Activated T-helper 2 cell treated with anti-CD3 and anti-CD28 coated beads, Interferon-gamma antibody, Interleukin-2, Interleukin-4, amounts not matched to agents 10 μg/mL and 5 μg/mL and 100 μg/mL, durations not matched to agents 14 hours and 24 hours and 36 hours (primary cell): ENCODE measurements around the gene CDKN2B. TPM values are rescaled to one million over a fixed set of nuclear protein-coding genes. Genes with fewer than 3 reads are reported as not detected.

Experiments used
- DNase-seq: peaks from one replicate; pipeline ENCODE4 v3.0.0; 2021; ENCODE audit warnings: low spot score
- H3K27ac Mint-ChIP-seq: one replicate; pipeline ENCODE4 v1.8.0; 2021; ENCODE audit warnings: mixed read lengths
- H3K27me3 Mint-ChIP-seq: one replicate; pipeline ENCODE4 v1.8.0; 2021; ENCODE audit warnings: low read depth, mixed read lengths
- H3K36me3 Mint-ChIP-seq: one replicate; pipeline ENCODE4 v1.8.0; 2021; ENCODE audit warnings: low read depth, mixed read lengths
- H3K4me1 Mint-ChIP-seq: one replicate; pipeline ENCODE4 v1.8.0; 2021; ENCODE audit warnings: low read depth, mixed read lengths
- H3K4me3 Mint-ChIP-seq: one replicate; pipeline ENCODE4 v1.8.0; 2021; ENCODE audit warnings: low read depth, mild to moderate bottlenecking, moderate library complexity, mixed read lengths
- H3K9me3 Mint-ChIP-seq: one replicate; pipeline ENCODE4 v1.8.0; 2021; ENCODE audit warnings: mixed read lengths
- intact Hi-C: fragments of 100-400 bp; cut with micrococcal nuclease; formaldehyde crosslinking; loops from one replicate; pipeline ENCODE4 v1.15.1; 2023
- total RNA-seq: library from RNA; stranded (reverse); gene quantifications from 2 replicates; pipeline ENCODE4 v1.2.3, GENCODE V29; 2022

Gene CDKN2B
- total RNA-seq, 1 donor from 2014 or later, result 0.62 TPM

DNA sequence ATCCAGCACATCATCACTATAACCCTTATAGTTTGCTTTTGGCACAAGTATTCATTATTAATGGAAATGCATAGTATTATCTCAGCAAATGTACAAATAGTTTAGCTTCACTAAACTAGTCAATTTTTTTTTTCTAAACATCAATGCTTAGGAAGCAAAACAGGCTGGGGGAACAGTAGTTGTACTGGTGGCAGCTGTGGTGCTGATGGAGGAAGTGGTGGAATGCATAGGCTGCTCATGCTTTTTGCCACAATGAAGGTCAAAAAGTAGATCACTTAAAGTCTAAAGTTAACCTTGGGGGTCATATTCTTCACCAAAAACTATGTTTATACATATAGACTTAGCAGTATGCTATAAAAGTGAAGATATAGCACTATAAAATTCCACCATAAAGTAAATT is 36.3 kb upstream of the CDKN2B start:
- H3K4me3 Mint-ChIP-seq, result no peak overlapping the region
- no peak for DNase-seq
- no peaks in the 10 kb centered on the region for H3K36me3 Mint-ChIP-seq
- H3K27ac Mint-ChIP-seq, result no peak overlapping the region
- peaks cover 37% of the 10 kb centered on the region for H3K4me1 Mint-ChIP-seq
- intact Hi-C loops, result no loop called here
- H3K27me3 Mint-ChIP-seq, result peaks cover 45% of the 10 kb centered on the region
- no peaks in the 10 kb centered on the region for H3K9me3 Mint-ChIP-seq

DNA sequence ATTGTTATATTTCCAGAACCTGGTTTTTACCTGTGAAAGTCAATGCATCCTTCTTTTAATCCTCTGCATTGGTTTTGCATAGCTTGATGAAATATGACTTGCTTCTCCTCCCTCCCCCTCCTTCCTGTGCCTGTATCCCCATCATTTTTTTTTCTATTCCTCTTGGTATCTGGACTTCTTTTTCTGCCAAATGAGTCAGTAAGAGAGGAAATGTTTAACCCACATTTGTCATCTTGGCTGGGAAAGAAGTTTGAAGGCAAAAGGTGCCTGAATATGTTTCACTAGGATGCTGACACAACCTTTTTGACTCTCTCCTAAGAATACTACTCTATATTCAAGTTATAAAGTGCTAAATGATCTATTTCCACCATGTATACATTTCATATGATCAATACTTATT is 35.5 kb upstream of the CDKN2B start:
- no peaks in the 10 kb centered on the region for H3K9me3 Mint-ChIP-seq
- H3K4me3 Mint-ChIP-seq, result no peak overlapping the region
- H3K27me3 Mint-ChIP-seq, result peaks cover 52% of the 10 kb centered on the region
- peaks cover 38% of the 10 kb centered on the region for H3K4me1 Mint-ChIP-seq
- no peak overlapping the region for H3K27ac Mint-ChIP-seq
- intact Hi-C loops, result no loop called here
- no peaks in the 10 kb centered on the region for H3K36me3 Mint-ChIP-seq
- no peak for DNase-seq

DNA sequence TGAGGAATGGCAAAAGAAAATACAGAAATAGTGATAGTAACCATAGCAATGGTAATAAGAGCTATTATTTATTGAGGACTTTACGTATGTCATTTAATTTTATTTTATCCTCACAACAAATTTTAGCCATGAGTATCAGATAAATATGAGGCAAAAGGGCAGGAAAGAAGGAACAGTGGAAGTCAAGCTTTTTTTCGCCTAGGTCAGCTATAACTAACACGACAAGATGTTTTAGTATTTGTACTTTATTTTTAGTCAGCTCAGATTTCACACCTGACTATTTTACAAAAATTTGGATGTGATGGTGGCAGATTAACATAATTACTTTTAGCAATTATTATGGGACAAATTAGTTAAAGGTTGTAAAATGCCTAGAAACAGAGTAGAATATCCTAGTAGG is 34.8 kb upstream of the CDKN2B start:
- Mint-ChIP-seq H3K36me3 (no peaks in the 10 kb centered on the region), H3K4me3 (no peak overlapping the region), H3K9me3 (no peaks in the 10 kb centered on the region), H3K27me3 (peaks cover 53% of the 10 kb centered on the region), H3K4me1 (peaks cover 35% of the 10 kb centered on the region), H3K27ac (no peak overlapping the region)
- DNase-seq, result no peak
- intact Hi-C loops, result no loop called here

DNA sequence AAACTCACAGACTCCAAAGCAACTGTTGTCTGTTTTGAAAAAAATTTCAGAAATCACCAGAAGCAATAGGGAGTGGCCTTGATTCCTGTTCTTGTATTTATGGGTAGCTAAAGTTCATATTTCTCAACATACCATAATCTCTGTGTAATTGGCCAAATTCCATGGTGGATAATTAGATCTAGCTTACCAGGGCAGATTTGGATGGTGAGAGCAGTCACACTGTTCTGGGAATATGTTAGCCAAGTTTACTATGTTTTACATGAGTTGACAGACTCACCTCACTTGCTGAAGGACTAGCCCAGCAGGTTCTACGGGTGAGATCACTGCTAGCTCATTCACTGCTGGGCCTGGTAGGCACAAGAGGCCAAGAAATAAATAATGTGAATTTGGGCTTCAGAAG is 32.7 kb upstream of the CDKN2B start:
- Mint-ChIP-seq H3K4me1 (peaks cover 44% of the 10 kb centered on the region), H3K36me3 (peaks cover 2% of the 10 kb centered on the region)
- intact Hi-C loops, result loop anchor here (1.0 to 2.0 kb wide), 4 partner anchors 11 to 77 kb away; no protein-coding TSS in a partner anchor

DNA sequence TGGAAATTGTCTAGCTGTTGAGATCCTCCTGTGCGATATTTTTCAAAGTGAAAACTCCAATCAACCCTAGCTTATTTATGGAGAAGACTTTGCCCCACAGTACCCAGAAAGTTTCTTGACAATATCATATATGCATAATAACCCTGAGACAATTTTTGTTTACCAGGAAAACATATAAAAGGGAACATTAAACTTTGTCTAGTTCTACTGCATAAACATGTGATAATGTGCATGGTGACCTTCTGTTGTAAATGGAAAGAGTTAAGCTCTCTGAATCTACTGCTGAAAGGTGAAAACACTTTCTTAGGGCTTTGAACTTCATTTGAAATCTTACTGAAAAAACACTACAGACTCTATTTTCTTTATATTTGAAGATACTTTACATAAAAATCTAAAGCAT is 32.2 kb upstream of the CDKN2B start:
- Mint-ChIP-seq H3K4me1 (peaks cover 40% of the 10 kb centered on the region), H3K36me3 (peaks cover 3% of the 10 kb centered on the region), H3K27ac (no peak overlapping the region), H3K27me3 (peaks cover 38% of the 10 kb centered on the region), H3K9me3 (no peaks in the 10 kb centered on the region), H3K4me3 (no peak overlapping the region)
- intact Hi-C loops, result loop anchor here (1.0 to 2.0 kb wide), 4 partner anchors 11 to 77 kb away; no protein-coding TSS in a partner anchor
- no peak for DNase-seq

More for the DNA sequence above, 32.7 kb upstream of the CDKN2B start:
- no peaks in the 10 kb centered on the region for H3K9me3 Mint-ChIP-seq
- peaks cover 42% of the 10 kb centered on the region for H3K27me3 Mint-ChIP-seq
- no peak overlapping the region for H3K27ac Mint-ChIP-seq
- H3K4me3 Mint-ChIP-seq, result no peak overlapping the region
- DNase-seq, result no peak

DNA sequence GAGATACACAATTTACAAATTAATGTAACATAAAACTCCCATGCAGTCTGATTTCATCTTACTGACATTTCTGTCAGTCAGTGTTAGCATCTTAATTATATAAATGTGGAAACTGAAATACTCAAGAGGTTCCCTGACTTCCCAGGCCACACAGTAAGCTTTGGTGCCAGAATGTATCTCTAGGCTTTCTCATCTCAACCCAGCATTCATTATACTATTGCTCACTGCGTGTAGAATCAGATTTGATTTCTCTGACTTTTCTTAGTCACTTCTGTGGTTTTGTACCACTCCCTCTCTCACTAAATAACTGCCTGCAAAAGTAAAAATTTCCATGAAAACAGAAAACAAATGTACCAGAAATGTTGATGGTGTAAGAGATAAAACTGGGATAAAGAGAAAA is 31.7 kb upstream of the CDKN2B start:
- Mint-ChIP-seq H3K9me3 (no peaks in the 10 kb centered on the region), H3K27ac (peak overlapping the region; percentile 68), H3K4me1 (peaks cover 43% of the 10 kb centered on the region), H3K4me3 (no peak overlapping the region), H3K36me3 (peaks cover 3% of the 10 kb centered on the region), H3K27me3 (peaks cover 33% of the 10 kb centered on the region)
- no peak for DNase-seq
- intact Hi-C loops, result loop anchor here (1.0 to 2.0 kb wide), 4 partner anchors 12 to 78 kb away; no protein-coding TSS in a partner anchor

GRCh38 chr9:22039258-22039657 is 30.2 kb upstream of the CDKN2B start:
- DNase-seq, result no peak
- no peak overlapping the region for H3K4me3 Mint-ChIP-seq
- H3K27ac Mint-ChIP-seq, result no peak overlapping the region
- H3K4me1 Mint-ChIP-seq, result peaks cover 44% of the 10 kb centered on the region
- peaks cover 26% of the 10 kb centered on the region for H3K27me3 Mint-ChIP-seq
- intact Hi-C loops, result loop anchor here (2.0 to 5.0 kb wide), 2 partner anchors 30 to 42 kb away; partner anchors contain the start of gene CDKN2B
- H3K36me3 Mint-ChIP-seq, result peaks cover 6% of the 10 kb centered on the region
- H3K9me3 Mint-ChIP-seq, result no peaks in the 10 kb centered on the region

DNA sequence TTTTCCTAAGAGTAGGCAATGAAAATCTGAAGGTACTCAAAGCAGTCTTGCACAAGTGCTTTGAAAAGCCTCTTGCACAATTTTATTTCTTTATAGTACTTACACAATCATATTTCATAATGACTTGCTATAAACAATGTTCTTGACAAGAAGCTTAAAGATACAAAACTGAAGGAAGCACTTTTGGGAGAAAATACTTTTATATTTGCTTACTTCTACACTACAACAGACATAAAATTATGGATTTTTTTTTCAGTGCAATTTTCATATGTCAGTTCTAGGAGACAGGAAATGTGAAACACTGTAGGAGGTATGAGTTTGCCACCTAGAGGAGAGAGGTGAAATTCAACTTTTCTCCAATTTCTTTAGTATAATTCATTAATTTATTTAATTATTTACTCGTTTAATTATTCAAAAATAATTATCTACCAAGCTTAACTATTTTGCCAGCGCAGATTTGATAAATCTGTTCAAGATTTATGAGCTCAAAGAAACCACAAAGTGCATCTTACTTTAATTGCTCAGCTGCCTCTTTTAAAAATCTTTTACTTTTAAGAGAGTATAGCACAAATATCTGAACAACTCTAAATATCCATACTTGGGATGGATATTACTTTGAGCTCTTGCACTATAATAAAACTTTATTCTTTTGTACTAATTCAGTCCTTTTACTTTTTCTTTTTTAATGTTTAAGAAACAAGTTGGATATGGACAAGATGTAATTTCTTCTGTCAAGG is 29.0 kb upstream of the CDKN2B start:
- Mint-ChIP-seq H3K4me3 (no peak overlapping the region), H3K4me1 (peaks cover 46% of the 10 kb centered on the region), H3K36me3 (peaks cover 6% of the 10 kb centered on the region), H3K9me3 (no peaks in the 10 kb centered on the region), H3K27ac (no peak overlapping the region), H3K27me3 (peaks cover 26% of the 10 kb centered on the region)
- intact Hi-C loops, result loop anchor here (1.0 to 5.0 kb wide), 4 partner anchors 29 to 225 kb away; partner anchors contain the start of gene CDKN2B
- DNase-seq, result no peak

DNA sequence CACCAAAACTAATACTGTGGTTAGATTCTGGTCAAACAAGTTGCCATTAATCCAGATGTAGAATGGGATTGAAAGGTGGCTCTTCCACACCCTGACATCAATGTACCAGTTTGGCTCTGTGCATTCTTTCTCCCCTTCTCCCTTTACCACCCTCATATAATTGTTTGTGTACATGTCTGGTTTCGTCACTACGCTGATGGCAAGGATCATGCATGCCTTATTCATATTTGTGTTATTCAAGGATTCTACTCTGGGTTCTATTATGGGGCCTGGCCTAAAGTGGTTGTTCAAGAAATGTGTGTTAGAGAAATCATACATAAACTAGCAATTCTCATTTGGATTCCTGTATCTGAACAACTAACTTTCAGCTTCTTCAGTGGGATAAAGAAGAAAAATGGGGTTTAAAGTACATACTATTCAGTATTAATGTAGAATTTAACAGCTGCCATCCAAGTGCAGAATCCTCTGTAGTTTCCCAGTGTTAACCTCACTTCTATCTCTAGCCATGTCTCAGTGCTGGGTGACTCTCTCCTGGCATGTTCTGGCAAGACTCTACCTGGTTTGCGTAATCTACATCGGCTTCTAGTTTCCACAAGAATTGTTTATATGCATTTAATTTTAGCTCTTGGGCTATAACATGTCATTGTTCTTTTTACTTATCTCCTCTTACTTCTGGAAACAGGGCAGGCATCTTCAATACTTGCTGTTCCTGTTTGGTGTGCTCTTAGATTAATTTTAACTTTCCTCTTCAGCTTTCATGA is 27.9 kb upstream of the CDKN2B start:
- H3K27ac Mint-ChIP-seq, result no peak overlapping the region
- peaks cover 48% of the 10 kb centered on the region for H3K4me1 Mint-ChIP-seq
- DNase-seq, result no peak
- H3K4me3 Mint-ChIP-seq, result no peak overlapping the region
- peaks cover 22% of the 10 kb centered on the region for H3K27me3 Mint-ChIP-seq
- intact Hi-C loops, result loop anchor here (2.0 to 5.0 kb wide), 2 partner anchors 40 to 62 kb away; no protein-coding TSS in a partner anchor
- peaks cover 6% of the 10 kb centered on the region for H3K36me3 Mint-ChIP-seq
- H3K9me3 Mint-ChIP-seq, result no peaks in the 10 kb centered on the region

GRCh38 chr9:22035591-22036011 is 26.5 kb upstream of the CDKN2B start:
- Mint-ChIP-seq H3K27ac (peak overlapping the region; percentile 71), H3K36me3 (peaks cover 6% of the 10 kb centered on the region), H3K4me1 (peaks cover 38% of the 10 kb centered on the region), H3K4me3 (no peak overlapping the region), H3K27me3 (peaks cover 17% of the 10 kb centered on the region), H3K9me3 (no peaks in the 10 kb centered on the region)
- DNase-seq, result no peak
- intact Hi-C loops, result loop anchor here (1.0 to 5.0 kb wide), 4 partner anchors 17 to 61 kb away; no protein-coding TSS in a partner anchor

DNA sequence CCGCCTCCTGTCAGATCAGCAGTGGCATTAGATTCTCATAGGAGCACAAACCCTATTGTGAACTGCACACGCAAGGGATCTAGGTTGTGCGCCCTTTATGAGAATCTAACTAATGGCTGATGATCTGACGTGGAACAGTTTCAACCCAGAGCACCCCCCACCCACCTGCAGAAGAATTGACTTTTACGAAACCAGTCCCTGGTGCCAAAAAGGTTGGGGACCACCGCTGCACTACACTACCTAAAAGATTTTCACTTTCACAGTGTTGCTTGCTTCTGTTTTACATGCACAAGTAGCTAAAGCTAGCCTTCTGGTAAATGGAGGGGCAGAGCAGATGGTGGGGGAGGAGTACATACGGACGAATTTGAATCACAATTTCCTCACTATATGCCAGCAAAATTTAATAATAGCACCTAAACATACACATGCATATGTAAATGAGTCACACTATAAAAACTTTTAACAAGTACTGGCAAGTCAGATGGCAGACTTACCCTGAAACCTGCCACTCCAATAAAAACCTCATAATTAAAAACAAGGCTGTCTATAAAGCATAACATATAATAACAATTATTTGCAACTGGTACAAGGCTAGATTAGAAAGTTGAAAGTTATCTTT is 24.0 kb upstream of the CDKN2B start:
- Mint-ChIP-seq H3K27me3 (peaks cover 6% of the 10 kb centered on the region), H3K27ac (no peak overlapping the region), H3K36me3 (peaks cover 6% of the 10 kb centered on the region), H3K4me3 (no peak overlapping the region), H3K9me3 (no peaks in the 10 kb centered on the region), H3K4me1 (peaks cover 49% of the 10 kb centered on the region)
- intact Hi-C loops, result loop anchor here (5.0 kb wide), 1 partner anchor 209 kb away; no protein-coding TSS in a partner anchor
- DNase-seq, result no peak

DNA sequence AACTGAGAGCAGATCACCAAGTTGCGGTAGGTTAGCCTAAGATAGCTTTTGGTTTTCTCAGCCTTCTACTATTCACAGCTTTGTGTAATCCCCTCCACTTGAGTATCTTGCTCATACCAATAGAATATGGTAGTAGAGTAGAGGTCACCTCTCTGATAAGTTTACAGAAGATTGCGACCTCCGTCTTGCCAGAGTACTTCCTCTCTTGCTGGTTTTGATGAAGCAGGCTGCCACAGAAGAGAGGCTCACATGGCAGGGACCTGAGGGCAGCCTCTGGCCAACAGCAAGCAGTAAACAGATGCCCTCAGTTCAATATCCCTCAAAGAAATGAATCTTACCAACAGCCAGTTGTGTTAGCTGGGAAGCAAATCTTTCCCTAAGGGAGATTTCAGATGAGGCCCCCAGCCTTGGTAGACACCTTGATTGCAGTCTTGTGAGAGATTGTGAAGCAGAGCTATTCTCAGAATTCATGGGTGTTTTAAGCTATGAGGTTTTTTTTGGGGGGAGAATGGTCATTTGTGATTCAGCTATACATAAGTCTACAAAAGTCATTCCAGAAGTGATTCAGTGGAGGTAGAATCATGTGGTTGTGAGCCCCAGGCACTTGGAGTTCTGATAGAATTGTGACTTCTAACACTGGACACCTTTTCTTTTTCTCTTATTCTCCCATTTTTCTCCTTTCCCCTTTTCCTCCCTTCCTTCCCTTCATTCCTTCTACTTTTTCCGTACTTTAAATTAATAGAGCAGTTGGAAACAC is 22.7 kb upstream of the CDKN2B start:
- Mint-ChIP-seq H3K27ac (no peak overlapping the region), H3K27me3 (peaks cover 8% of the 10 kb centered on the region), H3K36me3 (peaks cover 4% of the 10 kb centered on the region), H3K9me3 (no peaks in the 10 kb centered on the region), H3K4me3 (no peak overlapping the region), H3K4me1 (peaks cover 44% of the 10 kb centered on the region)
- intact Hi-C loops, result loop anchor here (5.0 kb wide), 1 partner anchor 210 kb away; no protein-coding TSS in a partner anchor
- no peak for DNase-seq
